Breast epithelium (tissue), 4 donors: Measurements from ENCODE around the gene PXDN. TPM values are rescaled to one million over a fixed set of nuclear protein-coding genes. Genes with fewer than 3 reads are reported as not detected.
A peak's percentile ranks its signal among the peaks of the same experiment; 100 is the strongest.
"Not testable (repeated sequence)": the region's sequence is repeated elsewhere in the genome, so short reads cannot be mapped to it uniquely, and the experiment has no call there.

Source experiments
- DNase-seq, 2 donors: peaks; one replicate each; pipeline ENCODE4 v3.0.0-alpha.2; 2019; ENCODE audit warnings: low spot score in 2 of 2
- H3K27ac ChIP-seq, 2 donors: fragments of 200-600 bp; sonication (generic) in 1 of 2; one replicate each; pipeline ENCODE4 v1.5.1; 2016 to 2019; ENCODE audit warnings: mild to moderate bottlenecking in 1 of 2
- H3K27me3 ChIP-seq, 2 donors: fragments of 200-600 bp; sonication (generic) in 1 of 2; one replicate each; pipeline versions ENCODE4 v1.5.1 to v1.6.0; 2017 to 2019; ENCODE audit warnings: control low read depth in 1 of 2, mild to moderate bottlenecking in 1 of 2
- H3K36me3 ChIP-seq: fragments of 200-600 bp; one replicate; pipeline ENCODE4 v1.5.1; 2019
- H3K4me1 ChIP-seq, 2 donors: fragments of 200-600 bp; sonication (generic); one replicate each; pipeline ENCODE4 v1.5.1; 2016 to 2019; ENCODE audit warnings: control low read depth in 1 of 2
- H3K4me3 ChIP-seq, 3 donors: fragments of 200-600 bp; sonication (generic); 1 replicate in 2 of 3; 2 replicates in 1 of 3; pipeline ENCODE4 v1.5.1; 2016 to 2019; ENCODE audit warnings: mild to moderate bottlenecking in 3 of 3, moderate library complexity in 2 of 3
- H3K9me3 ChIP-seq, 2 donors: fragments of 200-600 bp; sonication (generic) in 1 of 2; one replicate each; pipeline ENCODE4 v1.5.1; 2016 to 2019; ENCODE audit warnings: control low read depth in 1 of 2
- POLR2A ChIP-seq: fragments of 450-650 bp; IDR thresholded peaks from one replicate; pipeline ENCODE4 v1.6.1; 2016; ENCODE audit warnings: antibody characterized with exemption, mild to moderate bottlenecking, moderate library complexity
- POLR2AphosphoS5 ChIP-seq, 3 donors: sonication (generic); formaldehyde crosslinking; IDR thresholded peaks; one replicate each; pipeline ENCODE4 v1.6.1; 2017; ENCODE audit warnings: antibody characterized with exemption in 3 of 3
- intact Hi-C: fragments of 100-400 bp; cut with DNase I; formaldehyde crosslinking; loops from one replicate; pipeline ENCODE4 v1.15.1; 2023; ENCODE audit warnings: low total_unique reads
- total RNA-seq, 3 donors: library from RNA; depleted of rRNA; stranded (reverse); fragments of >200 nt; gene quantifications; one replicate each; pipeline ENCODE4 v1.1.0, GENCODE V29; 2016
- TF ChIP-seq, protein P1 (sequence below), 3 donors: fragments of 450-650 bp; IDR thresholded peaks; one replicate each; pipeline ENCODE4 v1.5.1; 2016 to 2017; ENCODE audit warnings: antibody characterized with exemption in 3 of 3, mild to moderate bottlenecking in 3 of 3, moderate library complexity in 3 of 3

The PXDN gene
- total RNA-seq, 3 donors from 2014 or later: 42.4 to 108 (median 64.2) TPM

DNA sequence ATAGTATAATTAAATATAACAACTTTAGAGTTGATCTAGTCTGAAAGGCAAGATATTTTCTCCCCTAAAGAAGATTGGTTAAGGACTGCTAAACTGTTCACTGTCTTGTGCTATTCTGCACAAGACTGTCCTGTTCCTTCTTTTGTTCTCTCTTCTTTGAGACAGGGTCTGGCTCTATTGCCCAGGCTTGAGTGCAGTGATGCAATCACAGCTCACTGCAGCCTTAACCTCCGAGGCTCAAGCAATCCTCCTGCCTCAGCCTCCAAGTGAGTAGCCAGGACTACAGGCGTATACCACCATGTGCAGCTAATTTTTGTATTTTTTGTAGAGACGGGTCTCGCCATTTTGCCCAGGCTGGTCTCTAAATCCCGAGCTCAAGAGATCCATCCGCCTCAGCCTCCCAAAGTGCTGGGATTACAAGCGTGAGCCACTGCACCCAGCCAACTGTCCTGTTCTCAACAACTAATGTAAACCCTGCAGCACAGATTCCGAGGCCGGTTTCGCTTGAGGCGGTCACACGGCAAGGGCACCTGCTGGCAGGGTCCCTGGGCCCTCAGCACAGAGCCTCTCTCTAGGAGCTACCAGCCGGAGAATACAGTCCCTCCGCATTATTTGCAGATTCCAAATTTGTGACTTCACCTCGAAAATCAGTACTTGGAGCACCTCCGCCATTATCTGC, 16.4 kb downstream of the PXDN start:
- H3K4me3 ChIP-seq: no peak overlapping the region
- intact Hi-C loops: no loop called here
- H3K27me3 ChIP-seq: no peaks in the 10 kb centered on the region
- DNase-seq: peak; percentile 13 to 54
- no peaks in the 10 kb centered on the region for H3K36me3 ChIP-seq
- TF ChIP-seq, protein P1, sequence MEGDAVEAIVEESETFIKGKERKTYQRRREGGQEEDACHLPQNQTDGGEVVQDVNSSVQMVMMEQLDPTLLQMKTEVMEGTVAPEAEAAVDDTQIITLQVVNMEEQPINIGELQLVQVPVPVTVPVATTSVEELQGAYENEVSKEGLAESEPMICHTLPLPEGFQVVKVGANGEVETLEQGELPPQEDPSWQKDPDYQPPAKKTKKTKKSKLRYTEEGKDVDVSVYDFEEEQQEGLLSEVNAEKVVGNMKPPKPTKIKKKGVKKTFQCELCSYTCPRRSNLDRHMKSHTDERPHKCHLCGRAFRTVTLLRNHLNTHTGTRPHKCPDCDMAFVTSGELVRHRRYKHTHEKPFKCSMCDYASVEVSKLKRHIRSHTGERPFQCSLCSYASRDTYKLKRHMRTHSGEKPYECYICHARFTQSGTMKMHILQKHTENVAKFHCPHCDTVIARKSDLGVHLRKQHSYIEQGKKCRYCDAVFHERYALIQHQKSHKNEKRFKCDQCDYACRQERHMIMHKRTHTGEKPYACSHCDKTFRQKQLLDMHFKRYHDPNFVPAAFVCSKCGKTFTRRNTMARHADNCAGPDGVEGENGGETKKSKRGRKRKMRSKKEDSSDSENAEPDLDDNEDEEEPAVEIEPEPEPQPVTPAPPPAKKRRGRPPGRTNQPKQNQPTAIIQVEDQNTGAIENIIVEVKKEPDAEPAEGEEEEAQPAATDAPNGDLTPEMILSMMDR (IDR thresholded peaks at IDR 0.05): no peak
- TF ChIP-seq POLR2AphosphoS5 (IDR thresholded peaks at IDR 0.05): no peak
- no peak for TF ChIP-seq POLR2A
- peaks cover 3 to 6% of the 10 kb centered on the region in 2 donors for H3K4me1 ChIP-seq
- no peaks in the 10 kb centered on the region for H3K9me3 ChIP-seq
- peak overlapping the region in 1 of 2 donors; percentile 61 for H3K27ac ChIP-seq

DNA sequence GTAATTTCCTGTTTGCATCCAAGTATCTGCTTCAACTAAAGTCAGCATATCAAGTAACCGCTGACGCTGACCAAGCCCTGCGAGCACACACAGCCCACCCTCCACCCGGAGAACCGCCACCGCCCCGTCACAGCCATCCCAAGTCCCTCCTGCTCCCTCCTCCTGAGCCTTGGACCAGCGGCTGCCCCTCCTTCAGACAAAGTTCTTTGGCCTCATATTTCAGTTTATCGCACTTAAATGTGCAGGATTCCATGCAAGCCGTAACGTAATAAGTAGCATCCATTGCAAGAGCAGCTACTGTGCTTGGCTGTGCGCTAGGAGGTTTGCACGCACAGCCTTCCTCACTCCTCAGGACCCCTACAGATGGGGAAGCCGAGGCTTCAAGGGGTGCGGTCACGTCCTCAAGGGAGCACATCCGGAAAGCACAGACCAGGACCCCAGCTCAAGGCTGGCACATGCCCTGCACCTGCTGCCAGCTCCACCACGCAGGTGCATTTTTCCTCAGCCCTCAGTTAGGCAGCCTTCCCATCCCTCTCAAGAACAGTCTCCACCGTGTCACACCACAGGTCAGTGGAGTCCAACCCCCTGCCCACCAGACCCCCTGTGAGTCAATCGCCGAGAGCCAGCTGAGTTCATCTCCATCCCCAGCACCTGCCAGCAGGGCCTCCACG, 17.1 kb downstream of the PXDN start:
- no peak overlapping the region for H3K4me3 ChIP-seq
- intact Hi-C loops: no loop called here
- H3K36me3 ChIP-seq: no peaks in the 10 kb centered on the region
- no peak for TF ChIP-seq POLR2A
- TF ChIP-seq POLR2AphosphoS5 (IDR thresholded peaks at IDR 0.05): no peak
- TF ChIP-seq, protein P1 (IDR thresholded peaks at IDR 0.05): no peak
- H3K9me3 ChIP-seq: no peaks in the 10 kb centered on the region
- no peaks in the 10 kb centered on the region for H3K27me3 ChIP-seq
- no peak overlapping the region for H3K27ac ChIP-seq
- H3K4me1 ChIP-seq: peaks cover 3 to 6% of the 10 kb centered on the region in 2 donors
- DNase-seq: peak; percentile 10 to 45

DNA sequence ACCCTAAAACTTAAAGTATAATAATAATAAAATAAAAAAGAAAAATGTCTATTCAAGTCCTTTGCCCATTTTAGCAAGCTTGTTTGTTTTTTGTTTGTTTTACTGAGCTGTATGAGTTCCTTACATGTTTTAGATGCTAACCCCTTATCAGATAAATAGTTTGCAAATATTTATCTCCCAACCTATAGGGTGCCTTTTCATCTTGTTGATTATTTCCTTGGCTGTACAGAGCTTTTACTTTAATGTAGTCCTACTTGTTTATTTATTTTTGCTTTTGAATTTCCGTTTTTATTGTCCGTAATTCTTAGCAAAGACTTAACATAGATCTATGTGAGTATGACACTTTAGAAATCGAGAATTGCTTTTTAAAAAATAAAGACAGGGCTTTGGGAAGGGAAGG, 17.8 kb downstream of the PXDN start:
- Histone ChIP-seq H3K9me3 (no peaks in the 10 kb centered on the region), H3K27ac (no peak overlapping the region), H3K27me3 (no peaks in the 10 kb centered on the region), H3K36me3 (no peaks in the 10 kb centered on the region), H3K4me3 (no peak overlapping the region), H3K4me1 (peaks cover 3 to 6% of the 10 kb centered on the region in 2 donors)
- no peak for DNase-seq
- TF ChIP-seq POLR2A (no peak), POLR2AphosphoS5 (IDR thresholded peaks at IDR 0.05) (no peak)
- TF ChIP-seq, protein P1 (IDR thresholded peaks at IDR 0.05): no peak
- intact Hi-C loops: no loop called here

DNA sequence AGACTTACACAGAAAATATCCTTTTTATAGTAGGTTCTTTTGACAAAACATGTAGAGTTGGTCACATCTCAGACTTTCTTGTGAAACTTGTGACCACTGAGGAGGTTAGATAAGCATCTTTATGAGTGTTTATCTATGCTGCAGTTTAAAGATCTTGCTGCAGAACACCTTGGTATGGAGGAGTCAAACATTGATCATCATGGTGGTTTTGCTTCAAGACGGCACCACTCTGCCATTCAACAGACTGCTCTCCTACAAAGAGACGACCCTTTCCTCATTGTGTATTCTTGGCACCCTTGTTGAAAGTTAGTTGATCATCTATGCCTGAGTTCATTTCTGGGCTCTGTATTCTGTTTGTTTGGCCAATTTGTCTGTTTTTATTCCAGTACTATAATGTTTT, 20.0 kb downstream of the PXDN start:
- H3K4me3 ChIP-seq, H3K4me1 ChIP-seq, H3K27me3 ChIP-seq, intact Hi-C loops, H3K36me3 ChIP-seq, H3K27ac ChIP-seq, DNase-seq, H3K9me3 ChIP-seq: not testable (repeated sequence)

DNA sequence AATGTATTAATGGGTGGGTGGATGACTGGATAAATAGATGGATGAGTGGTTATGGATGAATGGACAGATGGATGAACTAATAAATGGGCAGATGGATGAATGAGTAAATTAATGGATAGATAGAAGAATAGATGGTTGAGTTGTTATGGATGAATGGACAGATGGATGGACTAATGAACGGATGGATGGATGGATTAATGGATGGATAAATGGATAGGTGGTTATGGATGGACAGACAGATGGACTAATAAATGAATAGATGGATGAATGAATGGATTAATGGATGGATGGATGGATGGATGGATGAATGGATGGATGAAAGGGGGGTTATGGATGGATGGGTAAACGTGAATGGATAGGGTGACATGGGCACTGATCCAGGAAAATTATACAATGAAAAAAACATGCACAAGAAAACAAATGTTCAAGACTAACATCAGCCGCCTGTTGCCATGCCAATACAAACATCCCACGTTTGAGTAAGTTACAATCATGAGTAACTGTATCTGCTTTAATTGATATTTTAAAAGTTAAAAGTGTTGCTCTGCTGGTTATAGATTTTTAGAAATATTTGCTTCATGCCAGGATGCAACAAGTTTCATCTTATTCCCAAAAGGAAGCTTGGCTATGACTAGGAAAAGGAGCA, 20.8 kb downstream of the PXDN start:
- Histone ChIP-seq H3K27me3 (no peaks in the 10 kb centered on the region), H3K36me3 (no peaks in the 10 kb centered on the region), H3K4me3 (no peak overlapping the region), H3K4me1 (no peaks in the 10 kb centered on the region), H3K27ac (no peak overlapping the region), H3K9me3 (no peaks in the 10 kb centered on the region)
- intact Hi-C loops: no loop called here
- TF ChIP-seq POLR2A: no peak
- no peak for TF ChIP-seq POLR2AphosphoS5 (IDR thresholded peaks at IDR 0.05)
- TF ChIP-seq, protein P1 (IDR thresholded peaks at IDR 0.05): no peak
- peak in 1 of 2 donors; percentile 10 for DNase-seq
